ENCODE results near the gene LGI4. TPM values are rescaled to one million over a fixed set of nuclear protein-coding genes. Genes with fewer than 3 reads are reported as not detected.

Gene LGI4
- total RNA-seq, 1 donor from 2014 or later = not detected

DNA sequence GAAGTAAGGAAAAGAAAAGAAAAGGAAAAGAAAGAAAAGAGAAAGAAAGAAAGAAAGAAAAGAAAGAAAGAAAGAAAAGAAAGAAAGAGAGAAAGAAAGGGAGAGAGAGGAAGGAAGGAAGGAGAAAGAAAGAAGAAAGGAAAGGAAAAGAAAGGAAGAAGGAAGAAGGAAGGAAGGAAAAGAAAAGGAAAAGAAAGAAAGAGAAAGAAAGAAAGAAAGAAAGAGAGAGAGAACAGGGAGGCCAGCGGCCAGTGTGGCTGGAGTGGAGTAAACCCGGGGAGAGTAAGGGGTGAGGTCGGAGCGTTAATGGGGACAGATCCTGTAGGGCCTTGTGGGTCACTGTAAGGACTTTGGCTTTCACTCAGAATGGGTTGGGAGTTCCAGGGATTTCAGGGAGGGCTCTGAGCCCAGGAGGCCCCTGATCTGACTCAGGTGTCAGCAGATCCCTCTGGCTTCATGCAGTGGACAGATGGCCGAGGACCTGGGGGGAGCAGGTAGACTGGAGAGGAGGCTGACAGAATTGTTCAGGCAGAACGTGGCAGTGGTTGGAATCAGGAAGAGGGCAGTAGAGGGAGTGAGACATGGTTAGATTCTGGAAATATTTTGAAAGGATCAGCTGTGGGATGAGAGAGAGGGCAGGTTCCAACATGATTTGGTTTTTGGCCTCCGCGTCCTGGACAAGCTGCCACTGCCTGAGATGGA lies 39.0 kb downstream of the LGI4 start:
- Mint-ChIP-seq H3K4me1 (no peaks in the 10 kb centered on the region), H3K27me3 (no peaks in the 10 kb centered on the region), H3K9me3 (no peaks in the 10 kb centered on the region), H3K4me3 (no peak overlapping the region), H3K27ac (no peak overlapping the region), H3K36me3 (ENCODE audit: low read depth) (no peaks in the 10 kb centered on the region)
- ChIA-PET CTCF (interaction anchor here (0.6 to 1.3 kb wide), 2 partner anchors 10 to 29 kb away, joined by 3 read pairs; no protein-coding TSS in a partner anchor), POLR2A (no interaction called here)
- intact Hi-C loops (cut with micrococcal nuclease) = no loop called here
- DNase-seq = no peak
- ATAC-seq (ENCODE audit: low read depth) = no peak
- TF ChIP-seq CTCF (IDR thresholded peaks at IDR 0.05) = no peak

DNA sequence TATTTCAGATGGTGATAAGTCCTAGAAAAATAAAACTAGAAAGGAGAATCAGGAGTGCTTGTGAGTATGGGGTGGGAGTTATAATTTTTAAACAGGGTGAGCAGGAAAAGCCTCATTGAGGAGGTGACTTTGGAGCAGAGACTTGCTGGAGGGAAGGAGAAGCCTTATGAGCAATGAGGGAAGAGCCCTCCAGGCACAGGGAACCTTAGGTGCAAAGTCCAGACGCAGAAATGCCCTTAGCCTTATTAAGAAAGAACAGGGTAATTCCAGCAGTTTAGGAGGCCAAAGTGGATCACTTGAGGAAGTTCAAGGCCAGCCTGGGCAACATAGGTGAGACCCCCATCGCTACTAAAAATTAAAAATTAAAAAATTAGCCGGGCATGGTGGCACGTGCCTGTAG lies 40.2 kb downstream of the LGI4 start:
- no peak for DNase-seq
- intact Hi-C loops (cut with micrococcal nuclease) = no loop called here
- H3K27ac Mint-ChIP-seq = no peak overlapping the region
- no peak for TF ChIP-seq CTCF (IDR thresholded peaks at IDR 0.05)
- CTCF ChIA-PET = no interaction called here
- no peaks in the 10 kb centered on the region for H3K36me3 Mint-ChIP-seq (ENCODE audit: low read depth)
- H3K4me1 Mint-ChIP-seq = peaks cover 8% of the 10 kb centered on the region
- no peaks in the 10 kb centered on the region for H3K9me3 Mint-ChIP-seq
- H3K27me3 Mint-ChIP-seq = no peaks in the 10 kb centered on the region
- POLR2A ChIA-PET = no interaction called here
- ATAC-seq (ENCODE audit: low read depth) = no peak
- H3K4me3 Mint-ChIP-seq = no peak overlapping the region

- no peak for TF ChIP-seq CTCF (IDR thresholded peaks at IDR 0.05)
- Mint-ChIP-seq H3K36me3 (ENCODE audit: low read depth) (no peaks in the 10 kb centered on the region), H3K4me1 (peaks cover 11% of the 10 kb centered on the region), H3K4me3 (no peak overlapping the region), H3K27ac (no peak overlapping the region), H3K27me3 (no peaks in the 10 kb centered on the region), H3K9me3 (no peaks in the 10 kb centered on the region)
- ATAC-seq (ENCODE audit: low read depth) = no peak
- CTCF ChIA-PET = no interaction called here
- POLR2A ChIA-PET = interaction anchor here (0.7 kb wide), 1 partner anchor 23 kb away, joined by 7 read pairs; no protein-coding TSS in a partner anchor
- no peak for DNase-seq
- intact Hi-C loops (cut with micrococcal nuclease) = no loop called here
Measured at GRCh38 chr19:35093941-35094647, 40.8 kb downstream of the LGI4 start.

GRCh38 chr19:35093430-35093829 lies 41.4 kb downstream of the LGI4 start:
- TF ChIP-seq CTCF (IDR thresholded peaks at IDR 0.05) = no peak
- CTCF ChIA-PET = interaction anchor here (1.1 to 4.3 kb wide), 2 partner anchors 26 to 49 kb away, joined by 3 to 52 read pairs; no protein-coding TSS in a partner anchor
- H3K27ac Mint-ChIP-seq = no peak overlapping the region
- DNase-seq (no peak), ATAC-seq (ENCODE audit: low read depth) (no peak)
- H3K36me3 Mint-ChIP-seq (ENCODE audit: low read depth) = no peaks in the 10 kb centered on the region
- no peaks in the 10 kb centered on the region for H3K9me3 Mint-ChIP-seq
- intact Hi-C loops (cut with micrococcal nuclease) = no loop called here
- no peak overlapping the region for H3K4me3 Mint-ChIP-seq
- H3K27me3 Mint-ChIP-seq = no peaks in the 10 kb centered on the region
- POLR2A ChIA-PET = interaction anchor here (0.7 kb wide), 1 partner anchor 24 kb away, joined by 7 read pairs; no protein-coding TSS in a partner anchor
- H3K4me1 Mint-ChIP-seq = peaks cover 18% of the 10 kb centered on the region

Measured in activated B cell treated with CpG ODN at 0.5 μM for 24 hours (primary cell).